Stimulated activated CD4-positive, alpha-beta T cell treated with anti-CD3 and anti-CD28 coated beads, Interleukin-1b, Interleukin-23, amount 100 ng/mL, for 1 hour (primary cell): ENCODE results near the gene PRKCA.

Experiments used
- DNase-seq, 2 donors: peaks; one replicate each; pipeline ENCODE4 v3.0.0-alpha.2; 2020; ENCODE audit warnings: low read depth in 2 of 2

The PRKCA gene

DNA sequence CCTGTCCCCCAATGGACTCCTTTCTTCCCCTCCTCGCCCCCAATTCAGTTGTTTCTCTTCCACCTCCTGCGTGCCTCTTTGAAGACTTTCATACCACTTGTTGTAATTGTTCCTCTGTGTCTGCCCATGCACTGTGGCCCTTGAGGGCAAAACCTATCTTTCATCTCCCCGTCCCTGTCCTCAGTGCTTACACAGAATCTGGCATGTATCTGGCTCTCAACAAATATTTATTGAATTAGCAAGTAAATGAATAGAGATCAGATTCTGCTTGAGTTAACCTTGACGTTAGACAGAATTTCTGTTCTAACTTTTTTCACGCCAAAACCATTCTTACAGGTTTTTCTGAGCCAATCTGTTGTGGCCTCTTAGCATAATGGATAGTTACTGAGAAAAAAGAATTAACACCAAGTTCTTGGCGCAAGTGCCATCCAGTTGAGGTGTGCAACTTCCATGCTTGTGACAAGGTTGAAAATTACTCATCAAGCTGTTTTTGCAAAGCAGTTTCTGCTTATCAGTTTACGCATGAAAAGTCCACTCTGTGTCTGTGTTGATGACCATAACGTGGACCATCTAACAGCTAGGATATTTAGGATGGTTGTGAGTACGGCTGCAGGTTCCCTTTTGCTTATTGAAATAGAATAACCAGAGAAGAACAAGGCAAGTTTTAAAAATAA, 215.1 kb downstream of the PRKCA start:
- no peak for DNase-seq

DNA sequence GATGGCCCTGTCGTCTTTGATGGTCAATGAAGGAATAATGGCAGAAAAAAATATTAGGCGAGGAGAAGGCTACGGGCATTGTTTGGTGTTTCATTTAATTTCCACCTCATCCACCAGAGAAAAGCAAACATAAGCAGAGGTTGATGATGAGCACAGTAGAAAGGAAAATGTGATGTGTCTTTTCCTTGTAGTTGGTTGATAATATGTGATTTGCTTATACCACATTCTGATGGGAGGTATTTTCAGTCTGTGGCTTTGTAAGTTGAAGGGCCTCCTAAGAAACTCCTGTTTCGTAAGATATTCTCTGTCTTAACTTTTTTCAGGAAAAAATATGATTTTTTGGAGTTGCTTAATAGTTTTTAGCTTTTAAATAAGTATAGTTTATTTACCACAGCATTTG, 215.7 kb downstream of the PRKCA start:
- no peak for DNase-seq

DNA sequence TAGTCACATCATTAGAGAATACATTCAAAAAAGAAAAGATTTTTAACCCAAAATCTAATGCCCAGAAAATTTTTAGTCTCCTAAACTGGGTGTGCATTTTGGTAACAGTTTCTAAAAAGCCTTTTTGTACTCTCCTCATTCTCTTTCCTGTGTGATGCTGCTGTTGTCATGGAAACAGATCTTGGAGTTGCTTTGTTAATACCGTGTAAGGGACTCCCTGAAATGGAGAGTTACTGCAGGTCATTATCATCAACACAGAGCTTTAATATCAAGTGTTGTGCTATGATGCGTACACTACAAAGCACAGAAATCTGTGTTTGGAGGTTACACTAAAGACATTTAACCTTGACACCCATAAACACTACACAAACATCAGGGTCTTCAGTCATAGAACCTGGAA, 216.3 kb downstream of the PRKCA start:
- DNase-seq = no peak

DNA sequence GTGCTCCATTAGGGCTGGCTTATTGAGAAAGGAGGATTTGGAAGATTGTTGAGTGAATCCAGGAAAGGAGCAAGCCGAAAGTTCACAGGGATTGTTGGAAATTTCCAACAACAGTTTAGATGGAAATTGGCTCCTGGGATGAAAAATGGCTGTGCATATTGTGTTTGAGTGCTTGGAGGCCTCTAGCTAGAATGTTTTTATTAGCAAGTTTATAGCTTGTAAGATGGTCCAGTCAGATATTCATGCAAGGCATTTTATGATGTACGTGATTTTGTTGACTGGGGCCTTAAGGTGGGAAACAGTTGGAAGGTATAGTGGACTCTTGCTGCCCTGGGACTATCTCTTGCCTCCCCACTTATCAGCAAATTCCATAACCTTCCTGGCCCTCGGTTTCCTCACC, 216.7 kb downstream of the PRKCA start:
- DNase-seq = no peak

DNA sequence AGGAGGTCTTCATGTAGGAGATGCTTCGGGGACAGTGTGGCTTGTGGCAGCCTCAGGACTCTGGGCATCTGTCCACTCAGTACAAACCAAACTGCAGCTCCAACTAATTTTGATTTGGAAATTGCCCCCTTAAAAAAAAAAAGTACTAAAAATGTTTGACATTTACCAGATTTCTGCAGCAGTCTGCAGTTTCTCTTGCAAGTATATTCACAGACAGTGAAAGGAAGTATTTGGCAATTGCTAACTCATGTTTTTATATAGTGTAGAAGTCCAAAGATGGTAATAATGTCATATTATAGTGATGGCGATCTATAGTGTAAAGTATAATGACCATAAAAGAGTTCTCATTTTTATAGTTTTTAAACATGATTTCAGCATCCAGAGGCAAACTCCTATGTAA, 218.6 kb downstream of the PRKCA start:
- no peak for DNase-seq

DNA sequence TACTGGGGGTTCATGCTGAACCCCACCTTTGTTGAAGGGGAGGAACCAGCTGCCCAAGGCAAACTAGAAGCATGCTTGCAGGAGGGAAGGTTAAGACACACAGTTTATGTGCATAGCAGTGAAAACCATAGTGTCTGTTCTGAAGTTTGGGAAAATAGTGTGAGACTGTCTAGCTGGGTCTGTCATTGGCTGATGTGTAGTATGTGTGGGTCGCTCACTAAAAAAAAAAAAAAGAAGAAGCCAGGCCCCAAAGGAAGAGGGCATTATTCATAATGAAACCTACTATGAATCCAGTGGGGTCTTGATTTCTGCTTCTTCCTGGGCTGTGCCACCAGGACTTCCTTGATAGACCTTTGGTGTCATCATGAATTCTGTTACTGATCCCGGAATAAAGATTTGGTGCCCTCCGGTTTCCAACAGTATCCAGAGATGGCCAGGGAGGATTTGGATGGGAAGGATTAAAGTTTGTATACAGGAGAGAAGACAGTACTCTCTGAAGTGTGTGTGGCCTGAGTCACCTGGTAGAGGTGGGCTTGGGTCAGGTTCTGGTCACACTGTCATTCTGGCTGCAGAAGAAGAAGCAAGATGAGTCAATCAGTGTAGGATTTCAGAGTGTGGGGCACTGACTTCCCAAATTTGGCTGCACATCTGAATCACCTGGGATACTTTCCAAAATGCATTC, 220.3 kb downstream of the PRKCA start:
- no peak for DNase-seq

DNA sequence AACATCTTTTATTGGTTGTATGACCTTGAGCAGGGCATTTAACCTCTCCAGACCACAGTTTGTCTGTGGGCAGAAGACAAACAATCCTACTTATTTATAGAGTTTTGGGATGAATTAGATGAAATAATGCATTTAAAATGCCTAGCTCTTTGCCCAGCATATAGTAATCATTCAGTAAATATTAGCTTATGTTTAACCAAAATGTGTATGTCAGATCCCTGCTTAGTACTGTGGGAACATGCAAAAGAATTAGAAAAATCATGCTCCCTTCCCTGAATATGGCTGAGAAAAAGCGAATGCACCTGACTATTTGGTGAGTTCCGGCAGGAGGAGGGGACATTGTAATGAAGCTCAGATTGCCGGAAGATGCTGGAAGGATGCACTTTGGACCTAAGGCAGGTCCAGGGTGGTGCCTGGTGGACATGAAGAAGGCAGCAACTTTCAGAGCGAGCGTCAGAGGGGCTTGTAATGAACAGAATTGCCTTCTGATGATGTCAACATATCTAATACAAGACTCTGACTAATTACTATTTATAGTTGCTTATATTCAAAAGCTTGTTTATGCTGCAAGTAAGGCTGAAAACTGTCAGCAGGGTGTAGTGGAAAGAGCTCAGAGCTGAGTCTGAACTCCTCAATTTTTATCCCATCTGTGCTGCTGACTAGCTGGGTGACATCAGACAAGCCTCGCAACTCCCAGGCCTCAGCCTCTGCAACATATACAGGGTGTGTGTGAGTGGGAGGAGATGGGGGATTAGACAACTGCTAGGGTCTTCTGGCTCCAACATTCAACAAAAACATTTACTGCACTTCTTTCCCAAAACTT, 221.2 kb downstream of the PRKCA start:
- DNase-seq = no peak

DNA sequence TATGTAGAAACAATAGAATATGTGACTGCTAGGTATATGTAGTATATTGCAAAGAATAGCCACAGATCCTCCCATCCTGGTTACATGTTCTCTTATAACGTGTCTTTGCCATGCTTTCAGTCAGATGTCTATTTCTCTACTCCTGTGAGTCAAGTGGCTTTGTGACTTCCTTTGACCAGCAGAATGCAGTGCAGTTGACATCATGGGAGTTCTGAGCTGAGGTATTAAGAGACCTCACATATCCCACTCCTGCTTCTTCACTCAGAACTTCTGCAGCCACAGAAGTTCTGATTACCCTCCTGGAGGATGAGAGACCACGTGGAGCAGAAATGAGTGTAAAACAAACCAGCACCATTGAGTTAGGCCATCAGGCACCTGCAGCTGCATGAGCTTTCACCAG, 222.5 kb downstream of the PRKCA start:
- no peak for DNase-seq

DNA sequence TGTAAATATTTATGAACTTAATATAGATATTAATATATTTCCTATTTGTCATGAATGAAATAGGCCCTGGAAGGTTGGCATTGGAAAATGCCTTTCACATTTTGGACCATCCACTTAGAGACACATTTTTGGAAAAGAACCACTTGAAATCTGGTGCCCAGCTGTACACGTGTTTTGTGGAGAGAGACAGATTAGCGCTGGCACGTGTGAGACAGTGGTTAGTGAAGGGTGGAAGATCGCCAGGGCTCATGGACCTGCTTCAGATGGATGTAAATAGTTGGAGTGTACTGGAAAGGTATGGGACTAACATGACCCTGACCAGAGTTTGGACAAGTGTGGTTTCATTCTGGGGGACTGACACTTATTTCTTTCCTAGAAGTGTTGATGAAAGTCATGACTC, 222.9 kb downstream of the PRKCA start:
- DNase-seq = no peak

DNA sequence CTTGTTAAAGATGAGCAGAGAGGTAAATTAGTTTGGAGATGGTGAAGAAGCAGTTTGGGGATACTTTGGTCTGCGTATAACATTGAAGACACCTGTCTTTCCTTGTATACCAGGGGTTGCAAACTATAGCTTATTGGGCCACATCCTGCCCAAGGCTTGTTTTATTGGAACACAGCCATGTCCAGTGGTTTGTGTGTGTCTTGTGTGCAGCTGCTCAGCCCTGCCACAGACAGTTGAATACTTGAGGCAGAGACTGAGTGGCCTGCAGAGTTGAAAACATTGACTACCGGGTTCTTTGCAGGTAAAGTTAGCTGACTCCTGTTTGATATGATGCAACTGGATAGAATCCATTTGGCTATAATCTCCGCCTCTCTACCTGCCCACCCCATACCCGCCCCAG, 224.4 kb downstream of the PRKCA start:
- DNase-seq = no peak

DNA sequence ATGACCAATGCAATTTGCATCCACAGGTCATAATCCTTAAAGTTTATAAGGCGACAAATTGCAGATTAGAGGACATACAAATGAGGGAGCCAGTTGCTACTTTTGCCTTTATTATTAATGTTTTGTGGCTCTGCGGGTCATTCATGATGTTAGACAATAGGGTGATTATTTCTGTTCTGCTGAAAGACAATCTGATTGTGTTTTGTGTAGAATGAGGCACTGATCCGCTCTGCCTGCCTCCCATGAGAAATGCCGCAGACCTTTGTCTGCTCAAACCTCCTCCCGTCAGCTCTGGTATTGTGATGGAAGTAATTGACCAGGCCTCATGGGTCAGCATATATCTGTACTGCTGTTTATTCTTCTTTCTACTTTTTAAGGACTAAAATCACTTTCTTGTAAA, 224.9 kb downstream of the PRKCA start:
- DNase-seq = no peak

DNA sequence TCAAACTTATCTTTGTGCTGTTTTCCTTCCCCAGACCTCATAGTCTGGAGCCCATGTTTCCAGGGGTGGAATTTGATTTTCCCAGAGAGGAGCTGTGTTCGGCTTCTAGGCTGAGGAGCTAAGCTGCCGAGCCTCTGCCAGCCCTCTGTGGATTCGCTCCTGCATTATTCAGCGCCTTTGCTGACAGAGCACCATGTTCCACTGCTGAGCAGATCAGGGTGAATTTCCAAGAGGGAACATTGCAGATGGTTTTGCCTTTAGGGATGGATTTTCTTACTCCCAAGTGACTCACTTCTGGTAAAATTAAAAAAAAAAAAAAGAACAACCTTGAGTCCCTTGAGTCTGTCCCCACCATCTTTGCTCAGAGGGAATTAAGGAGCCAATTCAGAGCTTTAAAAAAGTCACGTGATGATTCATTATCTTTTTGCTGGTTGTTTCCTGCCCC, 229.5 kb downstream of the PRKCA start:
- no peak for DNase-seq

DNA sequence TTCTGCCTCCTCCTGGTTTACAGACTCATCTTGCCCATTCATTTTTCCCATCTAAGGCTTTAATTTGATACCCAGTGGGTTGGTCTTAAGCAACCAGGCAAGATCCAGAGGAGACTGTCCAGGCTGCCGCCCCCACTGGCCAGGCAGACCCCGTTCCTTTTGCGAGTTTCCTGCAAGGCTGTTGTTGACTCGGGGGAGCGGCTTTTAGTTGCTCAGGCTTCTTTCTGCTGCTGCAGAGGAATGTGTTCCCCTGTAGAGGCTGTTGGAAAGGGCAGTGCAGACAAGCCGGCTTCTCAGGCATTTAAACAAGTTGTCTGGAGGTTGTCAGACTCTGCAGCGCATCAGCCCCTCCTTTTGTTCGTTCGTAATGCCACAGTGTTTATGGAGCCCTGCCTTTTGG, 231.2 kb downstream of the PRKCA start:
- DNase-seq = no peak

DNA sequence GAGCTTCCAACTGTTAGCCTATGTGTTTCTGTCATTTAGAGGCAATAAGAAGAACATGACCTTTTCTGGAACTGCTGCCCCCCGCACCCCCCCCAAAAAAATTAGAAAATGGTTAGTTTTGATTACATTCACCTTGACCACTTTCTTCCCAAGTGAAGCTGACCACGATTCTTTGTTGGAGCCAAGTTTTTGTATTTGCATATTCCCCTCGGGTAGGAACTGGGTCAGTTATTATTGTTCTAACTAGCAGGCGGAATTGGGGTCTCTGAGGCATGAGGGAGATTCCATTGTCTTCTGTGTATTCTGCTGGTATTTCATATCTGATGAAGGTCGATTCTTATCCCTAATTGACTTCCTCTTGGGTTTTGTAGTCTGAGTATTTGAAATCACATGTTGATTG, 231.6 kb downstream of the PRKCA start:
- DNase-seq = no peak

DNA sequence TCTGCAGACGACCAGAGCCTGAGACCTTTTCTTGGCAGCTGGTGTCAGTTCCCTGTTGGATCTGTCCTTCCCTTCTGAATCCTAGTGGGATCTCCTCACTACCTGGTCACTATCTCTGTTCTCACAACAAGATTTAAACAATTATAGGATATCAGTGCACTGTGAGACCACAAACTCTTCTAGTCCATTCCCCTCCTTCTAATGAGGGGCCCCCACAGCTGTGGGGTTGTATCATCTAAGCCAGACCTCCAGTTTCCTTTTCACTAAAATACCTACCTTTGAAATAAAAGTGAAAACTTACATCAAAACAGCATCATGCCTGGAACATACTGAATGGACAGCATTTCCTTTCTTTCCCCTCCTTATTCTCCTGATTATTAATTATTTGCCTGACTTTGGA, 233.2 kb downstream of the PRKCA start:
- no peak for DNase-seq

DNA sequence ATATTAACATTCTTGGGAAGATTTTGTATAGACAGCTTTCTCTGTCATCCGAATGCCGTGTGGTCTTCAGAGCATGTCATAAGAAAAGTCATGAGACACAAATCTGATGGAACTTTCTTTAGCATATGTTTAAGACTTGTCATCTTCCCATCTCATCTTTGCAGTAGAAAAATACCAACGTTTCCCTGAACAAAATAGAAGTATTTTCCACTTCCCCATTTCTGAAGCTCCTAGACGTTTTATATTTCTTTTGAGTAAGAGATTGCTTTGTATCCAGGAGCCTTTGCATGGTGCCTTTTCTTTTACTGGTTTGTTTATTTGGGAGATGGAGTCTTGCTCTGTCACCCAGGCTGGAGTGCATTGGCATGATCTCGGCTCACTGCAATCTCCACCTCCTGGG, 235.1 kb downstream of the PRKCA start:
- no peak for DNase-seq

DNA sequence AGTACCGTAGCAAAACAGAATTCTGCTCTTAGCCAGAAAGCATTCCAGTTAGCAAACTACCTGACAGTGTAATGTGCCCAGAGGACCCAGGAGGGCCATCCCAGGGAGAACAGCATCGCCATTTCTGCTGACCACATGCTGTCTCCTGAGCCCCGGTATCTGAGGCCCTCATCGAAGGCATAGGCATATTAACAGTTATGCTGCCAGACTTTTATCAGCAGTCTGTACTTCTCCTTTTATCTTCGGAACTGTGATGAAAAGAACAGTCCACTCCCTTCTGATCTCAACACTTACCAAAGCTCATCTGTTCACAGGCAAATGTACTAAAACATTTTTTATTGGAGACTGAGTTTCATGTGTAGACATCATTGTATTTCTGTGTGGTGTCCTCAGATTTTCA, 236.4 kb downstream of the PRKCA start:
- DNase-seq = no peak

DNA sequence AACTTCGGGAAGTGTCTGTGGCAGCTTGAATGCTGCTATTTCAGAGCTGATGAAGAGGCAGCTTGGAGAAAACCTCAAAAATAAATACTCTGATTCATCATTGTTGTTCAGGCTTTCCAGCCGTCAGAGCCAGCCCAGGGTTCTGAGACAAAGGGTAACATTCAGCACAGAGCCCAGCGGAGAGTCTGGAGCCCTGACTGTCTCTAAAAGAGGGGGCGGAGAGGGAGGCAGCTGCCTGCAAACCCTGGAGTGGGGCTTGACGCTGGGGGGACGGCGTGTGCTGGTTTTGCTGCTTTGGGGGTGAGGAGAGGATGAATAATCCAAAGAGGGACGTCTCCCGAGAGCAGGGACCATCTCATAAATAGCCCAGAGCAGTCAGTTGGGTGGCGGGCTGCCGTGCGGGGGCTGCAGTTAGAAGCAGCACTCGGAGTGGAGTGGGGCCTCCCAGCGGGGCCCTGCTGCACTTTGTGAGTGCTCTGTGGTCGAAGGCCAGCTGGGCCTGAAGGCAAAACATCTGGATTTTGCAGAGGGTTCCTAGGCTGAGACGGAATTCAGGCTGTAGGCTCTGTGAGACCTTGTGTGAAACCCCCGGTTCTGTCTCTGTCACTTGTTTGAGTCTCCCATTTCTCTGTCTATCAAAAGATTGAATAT, 237.8 kb downstream of the PRKCA start:
- DNase-seq = no peak

DNA sequence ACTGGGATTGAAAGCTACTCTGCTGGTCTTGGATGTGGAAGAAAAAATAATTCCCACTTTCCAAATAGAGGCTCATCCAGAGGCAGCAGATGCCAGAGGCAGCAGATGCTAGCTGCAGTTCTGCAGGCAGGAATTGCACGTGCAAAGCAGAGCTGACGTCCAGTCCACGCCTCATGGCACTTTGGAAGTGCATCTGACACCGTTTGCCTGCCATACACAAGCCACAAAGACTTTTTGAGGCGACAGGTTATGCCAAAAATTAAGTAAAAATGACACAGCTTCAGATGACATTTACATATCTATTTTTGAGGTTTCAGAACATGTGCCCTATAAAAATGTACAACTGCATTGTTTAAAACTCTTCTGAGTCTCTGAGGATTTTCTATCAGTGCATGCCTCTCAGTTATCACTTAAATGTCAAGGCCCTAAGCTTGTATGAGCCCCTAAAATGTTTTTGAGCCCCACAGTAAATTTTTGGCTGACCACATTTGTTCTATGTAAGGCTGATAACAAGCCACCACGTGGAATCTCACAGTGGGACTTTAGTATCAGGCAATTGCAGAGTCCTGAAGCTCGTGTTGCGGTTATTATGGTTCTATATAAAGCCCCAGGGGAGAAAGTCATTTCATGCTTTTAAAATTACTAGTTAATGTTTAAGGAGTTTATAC, 239.2 kb downstream of the PRKCA start:
- DNase-seq = no peak

DNA sequence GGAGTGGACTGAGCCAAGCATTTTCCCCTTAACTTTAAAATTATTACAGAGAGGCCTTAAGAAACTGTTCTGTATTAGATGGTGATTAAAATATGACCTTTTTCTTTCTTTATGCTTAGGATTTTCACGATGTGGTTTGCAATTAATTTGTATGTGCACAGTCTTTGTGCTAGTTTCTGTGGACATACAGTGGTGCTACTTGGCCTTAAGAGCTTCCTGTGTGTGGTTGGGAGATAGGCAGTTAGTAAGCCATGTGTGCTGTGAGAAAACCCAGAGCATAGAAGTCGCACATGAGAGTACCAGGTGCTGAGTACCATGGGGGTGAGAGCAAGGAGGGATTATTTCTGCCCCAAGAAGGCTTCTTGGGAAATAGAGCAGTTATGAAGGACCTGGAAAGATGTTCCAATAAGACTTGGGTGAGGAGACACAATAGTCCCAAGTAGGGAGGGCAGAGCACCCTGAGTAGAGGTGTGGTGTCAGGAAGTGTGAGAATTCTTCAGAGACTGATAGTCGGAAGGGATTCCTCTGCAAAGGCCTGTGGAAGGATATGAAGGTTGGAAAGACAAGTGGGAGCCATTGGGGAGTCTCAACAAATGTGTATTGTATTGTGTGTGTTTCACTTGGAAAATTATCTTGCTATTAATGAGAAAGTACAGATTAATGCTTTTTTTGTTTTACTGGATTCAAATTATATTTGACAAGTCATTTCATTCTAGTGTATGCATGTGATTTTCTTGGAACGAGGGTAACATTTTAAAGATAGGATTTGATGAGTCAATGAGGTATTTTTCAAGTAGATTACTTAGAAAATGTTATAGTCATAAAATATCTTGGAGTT, 239.9 kb downstream of the PRKCA start:
- DNase-seq = no peak

DNA sequence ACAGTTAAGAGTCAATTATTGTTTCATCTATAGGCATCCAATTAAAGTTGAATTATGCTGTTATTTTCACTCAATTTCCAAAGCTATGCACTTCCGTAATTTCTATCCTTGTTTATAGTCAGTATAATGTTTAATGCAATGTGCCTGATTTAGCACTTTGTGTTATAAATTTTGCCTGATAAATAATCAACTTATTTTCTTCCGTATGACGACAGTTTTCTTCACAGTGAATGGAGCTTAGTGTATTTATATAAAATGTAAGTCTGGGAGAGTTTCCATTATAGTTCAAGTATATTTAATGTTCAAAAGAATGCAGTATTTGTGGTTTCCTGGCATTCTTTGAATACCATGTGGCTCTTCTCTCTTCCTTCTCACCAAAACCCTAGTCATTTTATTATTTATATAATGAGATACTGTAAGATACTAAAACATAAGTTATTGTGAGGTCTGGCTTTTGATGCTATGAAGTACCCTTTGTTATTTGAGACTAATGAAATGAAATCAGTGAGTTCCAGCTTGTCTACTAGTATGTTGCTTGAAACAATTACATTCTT, 240.6 kb downstream of the PRKCA start:
- no peak for DNase-seq
